GM19099 (cell line): ENCODE measurements around the gene OR4N5.

Source experiments
- POLR2A ChIP-seq: IDR thresholded peaks from 3 replicates; pipeline ENCODE4 v1.6.1; 2011; ENCODE audit warnings: low read depth; ENCODE audit not compliant: insufficient read length; ENCODE audit errors: extremely low read depth

The OR4N5 gene

DNA sequence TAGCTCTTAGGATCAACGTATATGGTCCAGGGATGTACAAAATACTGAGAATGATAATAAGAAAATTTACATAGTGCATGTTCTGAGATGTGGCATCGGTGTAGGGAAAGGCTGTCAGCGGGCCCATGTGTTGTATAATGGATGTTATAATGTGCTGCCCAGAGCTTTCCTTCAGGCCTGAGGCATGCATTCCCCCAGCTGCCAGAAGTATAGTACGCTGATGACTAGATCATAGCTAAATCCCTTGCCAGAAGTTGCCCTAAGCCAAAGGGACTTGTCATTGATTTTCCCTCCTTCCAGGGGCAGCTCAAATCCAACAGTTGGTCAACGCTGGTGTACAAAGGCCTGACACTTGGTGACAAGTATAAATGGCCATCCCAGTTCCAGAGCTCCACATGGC lies 45.6 kb downstream of the OR4N5 start:
- TF ChIP-seq POLR2A = no peak

DNA sequence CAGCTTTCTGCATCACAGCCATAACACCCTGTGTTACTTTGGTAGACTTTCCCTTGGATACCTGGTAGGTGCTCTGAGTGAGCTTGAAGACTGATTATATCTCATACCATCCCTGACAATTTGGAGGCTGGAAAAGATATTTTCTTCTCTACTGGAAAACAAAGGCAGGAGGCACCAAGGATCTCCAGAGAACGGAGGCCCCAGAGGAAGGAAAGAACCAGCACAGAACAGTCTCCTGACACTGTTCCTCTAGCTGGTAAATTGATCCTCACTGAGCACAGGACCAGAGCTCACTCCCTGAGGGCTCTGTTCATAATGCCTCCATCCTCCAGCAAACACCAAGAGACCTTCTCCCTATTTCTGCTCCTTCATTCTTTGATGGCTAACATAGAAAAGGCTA lies 52.0 kb downstream of the OR4N5 start, which contains the start of gene OR11G2:
OR11G2 (plus strand) TSS at position 301 of the 400 bp plus-strand sequence. CDS start 6,542 bp downstream, outside the sequence.
- TF ChIP-seq POLR2A = no peak

DNA sequence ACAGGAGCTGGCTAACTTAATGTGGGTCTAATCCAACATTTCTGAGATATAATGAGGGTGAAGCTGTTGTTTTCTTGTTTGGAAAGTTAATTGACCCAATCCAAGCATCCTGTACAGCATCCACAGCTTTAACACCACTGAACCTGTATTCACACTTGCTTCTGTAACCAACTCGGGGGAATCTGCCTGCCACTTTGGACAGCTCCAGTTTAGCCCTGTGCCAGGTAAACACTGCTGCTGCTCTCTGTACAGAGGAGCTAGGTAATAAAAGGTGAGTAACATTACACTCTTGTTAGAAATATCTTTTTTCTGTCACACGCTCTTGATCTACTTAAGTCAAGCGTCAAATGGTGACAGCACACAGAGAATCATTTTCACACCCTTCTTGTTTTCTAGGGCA lies 52.8 kb downstream of the OR4N5 start:
- TF ChIP-seq POLR2A = no peak

DNA sequence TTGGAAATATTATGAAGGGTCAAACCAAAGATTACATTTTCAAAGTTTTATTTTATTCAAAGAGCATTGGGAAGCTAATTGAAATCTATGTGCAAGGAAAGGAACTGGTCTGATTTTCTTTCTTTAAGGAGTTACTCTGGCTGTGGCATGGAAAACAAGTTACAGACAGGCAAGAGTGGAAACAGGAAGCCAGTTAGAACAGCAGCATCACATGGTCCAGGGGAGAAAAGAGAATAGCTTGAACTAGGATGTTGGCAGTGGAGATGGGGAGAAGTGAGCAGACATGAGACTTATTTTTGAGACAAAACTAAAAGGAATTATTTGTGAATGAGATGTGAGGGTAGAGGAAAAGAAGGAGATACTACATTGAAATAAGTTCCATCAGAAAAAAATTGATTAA lies 55.5 kb downstream of the OR4N5 start:
- TF ChIP-seq POLR2A = no peak
